NK-92 (cell line): Measurements from ENCODE around the gene CDK5RAP1.

ENCODE experiments used
- DNase-seq: peaks from one replicate; lab custom pipeline; 2025; ENCODE audit not compliant: unreplicated experiment; lab: John Stamatoyannopoulos, UW

CDK5RAP1 gene

DNA sequence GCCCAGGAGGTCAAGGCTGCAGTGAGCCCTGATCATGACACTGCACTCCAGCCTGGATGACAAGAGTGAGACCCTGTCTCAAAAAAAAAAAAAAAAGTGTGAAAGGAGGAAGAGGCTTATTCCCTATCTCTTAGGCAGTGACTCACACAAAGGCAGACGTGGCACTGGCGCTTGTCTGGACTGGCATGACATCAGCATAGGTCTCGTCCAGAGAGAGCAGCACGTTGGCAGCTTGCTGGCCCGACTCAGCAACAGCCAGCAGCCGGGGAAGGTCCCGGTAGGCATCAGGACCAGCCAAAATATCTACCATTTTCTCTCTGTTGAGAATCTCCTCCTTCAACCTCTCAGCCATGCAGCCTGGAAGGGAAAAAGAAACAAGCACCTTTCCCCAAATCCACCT, 14.1 kb downstream of the CDK5RAP1 start:
- DNase-seq: no peak

DNA sequence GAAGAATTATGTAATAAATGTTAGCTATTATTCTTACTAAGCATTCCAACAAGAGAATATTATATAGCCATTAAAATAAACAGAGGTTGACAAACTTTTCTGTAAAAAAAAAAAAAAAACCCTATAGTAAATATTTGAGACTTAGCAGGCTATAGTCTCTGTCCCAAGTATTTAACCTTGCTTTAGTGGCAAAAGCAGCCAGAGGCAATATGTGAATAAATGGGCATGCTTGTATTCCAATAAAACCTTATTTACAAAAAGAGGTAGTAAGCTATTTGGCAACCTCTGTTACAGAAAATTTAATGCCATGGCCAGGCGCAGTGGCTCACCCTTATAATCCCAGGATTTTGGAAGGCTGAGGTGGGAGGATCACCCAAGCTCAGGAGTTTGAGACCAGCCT, 14.6 kb downstream of the CDK5RAP1 start:
- DNase-seq: no peak

DNA sequence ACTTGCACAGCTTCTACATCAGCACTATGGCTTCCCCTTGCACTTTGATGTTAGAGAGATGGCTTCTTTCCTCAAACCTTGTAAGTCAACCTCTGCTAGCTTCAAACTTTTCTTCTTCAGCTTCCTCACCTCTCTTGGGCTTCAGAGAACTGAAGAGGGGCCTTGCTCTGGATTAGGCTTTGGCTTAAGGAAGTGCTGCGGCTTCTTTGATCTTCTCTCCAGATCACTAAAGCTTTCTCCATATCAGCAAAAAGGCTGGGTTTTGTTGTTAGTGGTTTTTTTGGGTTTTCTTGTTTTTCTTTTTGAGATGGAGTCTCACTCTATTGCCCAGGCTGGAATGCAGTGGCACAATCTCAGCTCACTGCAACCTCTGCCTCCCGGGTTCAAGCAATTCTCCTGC, 24.0 kb downstream of the CDK5RAP1 start:
- DNase-seq: no peak

DNA sequence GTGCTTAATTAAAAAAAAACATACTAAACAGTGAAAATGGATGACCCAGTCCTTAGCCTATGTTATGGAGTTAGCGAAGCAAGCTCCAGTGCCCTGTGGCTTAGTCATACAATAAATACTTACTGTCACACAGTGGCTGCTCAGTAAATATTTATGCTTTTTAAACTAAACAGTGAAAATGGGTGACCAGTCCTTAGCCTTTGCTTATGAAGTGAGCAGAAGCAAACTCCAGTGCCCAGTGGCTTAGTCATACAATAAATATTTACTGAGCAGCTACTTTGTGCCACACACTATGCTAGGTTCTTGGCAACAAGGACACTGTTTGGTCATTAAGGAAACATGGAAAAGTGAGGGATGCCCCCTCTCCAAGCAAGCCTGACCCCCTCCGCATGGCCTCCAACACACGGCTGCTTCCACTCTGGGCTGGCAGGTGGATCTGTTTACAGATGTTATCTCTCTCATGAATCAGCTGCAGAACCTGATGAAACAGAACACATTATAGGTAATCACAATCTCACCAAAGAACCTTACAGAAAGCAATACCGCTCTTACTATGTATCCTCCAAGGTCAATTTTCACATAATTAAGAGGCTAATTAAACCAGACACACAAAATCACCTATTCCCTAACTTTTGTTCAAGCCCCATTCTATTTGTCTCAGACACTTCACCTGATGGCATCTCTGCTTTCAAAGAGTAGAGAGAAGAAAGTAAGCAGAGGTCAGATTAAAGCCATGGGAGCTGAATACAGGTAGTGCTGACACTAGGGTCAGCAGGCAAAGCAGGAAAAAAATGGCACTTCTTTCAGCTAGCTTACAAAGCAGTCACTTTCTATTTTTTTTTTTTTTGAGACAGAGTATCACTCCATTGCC, 27.3 kb downstream of the CDK5RAP1 start:
- no peak for DNase-seq

DNA sequence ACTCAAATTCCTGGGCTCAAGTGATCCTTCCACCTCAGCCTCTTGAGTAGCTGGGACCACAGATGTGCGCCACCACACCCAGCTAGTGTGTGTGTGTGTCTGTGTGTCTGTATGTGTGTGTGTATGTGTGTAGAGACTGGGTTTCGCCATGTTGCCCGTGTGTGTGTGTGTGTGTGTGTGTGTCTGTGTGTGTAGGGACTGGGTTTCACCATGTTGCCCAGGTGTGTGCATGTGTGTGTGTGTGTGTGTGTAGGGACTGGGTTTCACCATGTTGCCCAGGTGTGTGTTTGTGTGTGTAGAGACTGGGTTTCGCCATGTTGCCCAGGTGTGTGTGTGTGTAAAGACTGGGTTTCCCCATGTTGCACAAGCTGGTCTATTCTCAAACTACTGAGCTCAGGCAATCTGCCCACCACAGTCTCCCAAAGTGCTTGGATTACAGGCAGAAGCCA, 28.3 kb downstream of the CDK5RAP1 start:
- DNase-seq: no peak

DNA sequence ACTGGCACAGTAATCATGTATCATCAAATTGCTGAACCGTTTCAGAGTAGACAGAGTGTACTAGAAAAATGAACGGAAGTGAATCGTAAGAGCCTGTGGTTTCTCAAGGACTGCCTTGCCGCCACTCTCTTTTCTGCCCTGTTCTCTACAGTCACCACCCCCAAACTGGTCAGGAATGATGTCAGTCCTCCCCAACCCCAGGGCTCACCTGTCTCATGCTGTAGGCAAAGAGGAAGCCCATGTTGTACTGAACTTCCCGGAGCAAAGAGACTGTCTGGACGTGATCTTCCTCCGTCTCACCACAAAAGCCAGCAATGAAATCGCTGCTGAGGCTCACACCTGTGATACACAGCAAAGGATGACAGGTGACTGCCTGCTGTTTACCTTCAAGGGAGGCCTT, 31.0 kb downstream of the CDK5RAP1 start:
- DNase-seq: no peak

DNA sequence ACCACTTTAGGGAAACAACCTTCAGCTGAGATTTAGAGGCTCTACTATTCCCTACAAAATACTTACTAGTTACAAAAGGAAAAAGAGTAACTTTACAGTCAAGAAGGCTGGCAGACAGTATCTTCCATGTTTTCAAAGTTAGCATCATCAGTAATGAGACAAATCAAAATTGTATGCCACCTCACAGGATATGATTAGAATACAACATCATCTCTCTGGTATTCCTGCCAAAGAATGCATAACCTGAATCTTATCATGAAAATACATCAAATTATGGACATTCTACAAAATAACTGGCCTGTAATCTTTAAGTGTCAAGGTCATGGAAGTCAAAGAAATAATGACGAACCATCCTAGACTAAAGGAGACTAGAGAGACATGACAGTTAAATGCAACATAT, 38.4 kb downstream of the CDK5RAP1 start:
- no peak for DNase-seq

DNA sequence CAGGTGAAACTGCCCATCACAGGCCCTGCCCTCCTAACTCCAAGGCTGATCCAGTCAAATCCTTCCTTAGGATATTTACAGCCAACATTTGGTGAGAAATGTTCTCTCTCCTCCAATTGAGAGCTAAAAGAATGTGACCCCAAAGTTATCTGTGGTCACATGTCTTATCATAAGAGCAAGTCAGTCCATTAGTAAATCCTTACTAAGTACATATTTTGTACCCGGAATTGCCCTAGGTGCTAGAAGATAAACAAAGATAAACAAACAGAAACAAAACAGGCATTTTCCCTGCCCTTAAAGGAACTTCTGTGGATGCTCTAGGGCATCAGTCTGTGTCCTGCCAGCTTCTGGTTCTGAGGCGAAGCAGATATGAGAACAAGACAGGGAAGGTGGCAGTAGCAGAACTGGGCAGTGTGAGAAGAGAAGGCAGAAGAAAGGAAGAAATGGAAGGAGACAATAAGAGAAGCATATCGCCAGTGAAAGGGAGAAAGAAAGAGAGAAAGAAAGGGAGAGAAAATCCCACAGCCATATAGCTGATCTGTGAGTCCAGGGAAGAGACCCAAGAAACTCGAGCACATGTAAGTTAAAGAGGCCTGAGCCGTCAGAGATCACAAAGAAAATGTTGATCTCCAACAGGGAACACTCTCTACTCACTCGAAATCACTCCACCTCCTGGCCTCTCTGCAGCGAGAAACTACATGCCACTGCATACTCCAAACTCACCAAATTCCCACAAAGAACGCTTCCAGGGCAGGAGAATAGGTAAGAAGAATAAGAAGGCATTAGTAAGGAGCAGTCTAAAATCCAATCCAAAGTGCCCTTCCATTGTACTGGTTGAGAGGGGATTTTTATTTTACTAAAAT, 41.7 kb downstream of the CDK5RAP1 start:
- DNase-seq: no peak

DNA sequence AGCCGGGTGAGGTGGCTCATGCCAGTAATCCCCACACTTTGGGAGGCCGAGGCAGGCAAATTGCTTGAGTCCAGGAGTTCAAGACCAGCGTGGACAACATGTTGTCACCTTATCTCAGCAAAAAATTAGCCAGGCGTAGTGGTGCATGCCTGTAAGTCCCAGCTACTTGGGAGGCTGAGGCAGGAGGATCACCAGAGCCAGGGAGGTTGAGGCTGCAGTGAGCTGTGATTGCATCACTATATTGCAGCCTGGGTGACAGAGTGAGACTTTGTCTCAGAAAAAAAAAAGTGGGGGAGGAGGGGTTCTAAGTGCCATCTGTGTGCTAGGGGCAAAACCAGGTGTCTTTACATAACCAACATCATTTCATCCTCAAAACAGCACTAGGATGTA, 48.3 kb downstream of the CDK5RAP1 start:
- no peak for DNase-seq

DNA sequence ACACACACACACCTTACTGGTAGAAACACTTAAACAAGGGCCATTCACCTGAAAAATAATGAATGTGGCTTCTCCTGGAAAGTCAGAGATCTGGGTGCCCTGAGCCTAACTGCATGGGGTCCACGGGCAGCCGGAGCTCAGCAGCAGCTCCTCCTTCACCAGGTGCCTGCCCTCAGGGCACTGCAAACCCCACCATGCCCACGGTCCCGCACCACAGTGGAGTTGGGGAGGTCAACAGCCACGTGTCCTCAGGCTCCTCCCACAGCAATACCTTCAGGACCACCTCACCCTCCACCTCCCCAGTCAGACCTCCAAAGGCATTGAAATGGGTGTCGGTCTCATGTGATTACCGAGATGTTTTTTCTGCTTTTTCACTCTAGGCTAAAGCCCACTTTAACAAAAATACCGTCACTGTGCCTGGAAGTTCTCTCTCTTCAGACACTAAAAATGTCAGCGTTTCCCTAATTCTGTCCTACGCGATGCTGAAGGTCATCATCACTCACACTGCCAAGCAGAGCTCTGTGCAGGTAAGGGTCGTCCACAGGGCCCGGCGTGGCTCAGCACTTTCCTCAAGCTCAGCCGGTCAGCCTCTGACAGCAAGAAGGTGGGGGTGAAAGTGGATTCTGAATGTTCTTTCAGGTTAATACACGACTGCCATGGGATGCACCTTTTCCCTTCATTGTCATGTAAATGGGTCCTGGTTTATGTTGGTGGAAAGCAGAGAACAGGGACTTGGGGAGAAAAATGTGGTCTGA, 48.9 kb downstream of the CDK5RAP1 start:
- no peak for DNase-seq

DNA sequence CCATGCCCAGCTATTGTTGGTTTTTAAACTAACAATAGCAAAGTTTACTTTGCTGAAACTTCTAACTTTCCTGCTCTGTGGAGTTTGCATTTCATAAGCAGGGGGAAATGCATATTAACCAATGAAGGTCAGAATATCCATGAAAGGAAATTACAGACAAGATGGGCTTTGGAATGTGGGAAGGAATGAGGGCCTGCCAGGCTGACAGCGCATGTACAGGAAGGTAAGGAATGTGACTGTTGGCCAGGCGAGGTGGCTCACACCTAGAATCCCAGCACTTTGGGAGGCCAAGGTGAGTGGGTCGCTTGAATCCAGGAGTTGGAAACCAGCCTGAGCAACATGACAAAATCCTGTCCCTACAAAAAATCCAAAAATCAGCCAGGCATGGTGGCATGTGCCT, 49.6 kb downstream of the CDK5RAP1 start:
- DNase-seq: no peak

DNA sequence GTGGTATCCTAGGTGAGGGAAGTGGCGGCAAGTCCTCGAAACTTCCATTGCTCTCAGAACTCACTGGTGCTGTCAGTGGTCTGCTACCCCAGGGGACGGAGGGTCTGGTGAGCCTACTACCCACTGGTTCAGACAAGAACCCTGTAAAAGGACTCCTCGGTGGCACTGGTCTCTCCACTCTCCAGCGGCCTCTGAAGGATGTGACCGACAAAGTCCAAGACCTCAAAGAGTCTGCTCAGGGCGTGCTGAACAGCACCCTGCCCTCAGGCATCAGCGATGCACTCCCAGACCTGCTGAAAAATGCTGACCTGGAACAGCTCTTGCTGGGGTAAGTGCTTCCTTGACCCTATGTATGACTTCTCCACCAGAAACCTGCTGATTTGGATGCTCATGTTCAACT, 51.8 kb downstream of the CDK5RAP1 start:
- DNase-seq: no peak

DNA sequence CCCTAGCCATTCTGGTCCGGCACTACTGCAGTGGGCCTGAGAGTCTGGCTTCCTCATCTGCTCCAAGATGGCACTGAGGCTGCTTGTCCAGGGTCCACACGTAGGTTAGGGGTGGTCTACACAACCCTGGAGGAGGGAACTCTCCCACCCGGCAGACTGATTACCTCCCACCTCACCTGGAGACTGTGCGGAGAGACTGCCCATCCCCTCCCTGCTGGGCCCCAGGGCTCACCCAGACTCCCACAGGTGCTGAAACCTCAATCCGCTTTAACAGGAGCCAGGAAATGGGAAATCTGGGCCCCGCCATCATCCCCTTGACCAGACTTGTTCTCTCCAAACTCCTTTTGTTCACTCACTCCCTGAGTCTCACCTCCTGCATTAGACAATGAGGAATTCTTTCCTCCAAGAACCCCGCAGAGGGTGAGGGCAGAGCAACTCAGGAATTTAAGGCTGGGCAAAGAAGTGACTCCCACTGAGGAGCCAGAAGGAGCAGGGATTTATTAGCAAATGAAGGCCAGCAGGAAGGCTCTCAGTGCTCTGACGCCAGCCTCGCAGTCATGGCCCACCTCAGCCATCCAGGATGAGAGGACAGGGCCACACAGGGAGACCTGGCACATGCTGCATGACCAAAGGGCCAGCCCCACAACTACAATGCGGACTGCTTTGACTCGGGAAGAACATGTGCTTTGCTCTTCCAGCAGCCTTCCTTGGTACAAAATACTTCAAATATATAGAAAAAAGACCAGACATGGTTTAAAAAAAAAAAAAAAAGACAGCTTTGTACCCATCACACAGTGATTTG, 53.0 kb downstream of the CDK5RAP1 start:
- no peak for DNase-seq

DNA sequence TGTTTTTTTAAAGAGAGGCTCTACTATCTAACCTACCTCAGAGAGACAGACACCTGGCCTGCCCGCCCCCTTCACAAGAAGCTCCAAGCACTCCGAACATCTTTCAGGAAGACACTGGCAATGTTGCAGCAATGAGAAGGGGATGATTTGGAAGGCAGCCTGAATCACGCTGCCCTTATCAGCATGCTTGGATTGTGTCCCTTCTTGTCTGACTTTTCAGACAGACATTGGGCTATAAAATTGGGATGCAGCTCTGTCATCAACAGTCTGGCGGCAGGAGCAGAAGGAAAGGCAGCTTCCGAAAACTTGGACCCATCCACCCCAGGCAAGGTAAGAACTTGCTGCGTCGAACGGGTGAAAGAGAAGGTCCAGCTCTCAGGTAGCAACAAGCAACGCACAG, 56.0 kb downstream of the CDK5RAP1 start:
- no peak for DNase-seq

DNA sequence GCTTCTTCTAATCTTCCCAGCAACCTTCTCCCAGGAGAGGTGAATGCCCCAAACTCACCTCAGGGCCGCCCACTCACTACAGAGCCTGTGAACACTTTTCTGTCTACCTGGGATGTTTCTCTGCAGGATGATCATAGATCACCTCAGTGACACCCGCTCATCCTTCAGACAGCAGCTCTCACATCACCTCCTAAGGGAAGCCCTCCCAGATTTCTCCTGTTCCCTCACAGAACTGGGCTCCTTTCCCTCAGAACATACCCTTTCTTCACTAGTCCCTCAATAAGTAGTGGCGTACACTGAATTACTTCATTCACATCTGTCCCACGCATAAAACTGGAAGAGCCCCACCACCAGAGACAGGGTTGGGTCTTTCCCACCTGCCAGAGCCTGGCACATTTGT, 57.8 kb downstream of the CDK5RAP1 start:
- DNase-seq: no peak

DNA sequence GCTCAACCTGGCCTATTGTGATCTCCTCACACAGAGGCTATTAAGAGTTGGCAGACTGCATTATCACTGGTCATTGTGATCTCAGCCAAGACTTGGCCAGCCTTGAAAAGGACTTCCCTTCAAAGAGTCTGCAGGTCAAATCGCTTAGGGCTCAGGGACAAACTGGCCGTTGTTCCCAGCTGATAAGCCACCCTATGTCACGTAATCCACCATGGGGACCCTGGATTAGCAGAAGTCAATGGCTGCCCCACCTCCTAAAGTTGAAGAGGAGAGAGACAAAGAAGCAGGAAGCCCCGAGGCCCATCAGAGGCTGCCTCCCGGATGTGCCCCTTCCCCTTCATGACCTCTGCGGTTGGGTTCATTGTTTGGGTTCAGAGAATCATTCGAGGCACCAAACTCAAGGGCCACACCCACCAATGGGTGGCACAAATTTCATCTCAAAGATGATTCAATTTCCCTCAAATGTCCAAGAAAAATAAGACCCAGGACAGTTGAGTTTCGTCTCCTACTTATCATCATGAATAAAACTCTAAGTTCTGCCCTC, 61.7 kb downstream of the CDK5RAP1 start:
- DNase-seq: no peak

DNA sequence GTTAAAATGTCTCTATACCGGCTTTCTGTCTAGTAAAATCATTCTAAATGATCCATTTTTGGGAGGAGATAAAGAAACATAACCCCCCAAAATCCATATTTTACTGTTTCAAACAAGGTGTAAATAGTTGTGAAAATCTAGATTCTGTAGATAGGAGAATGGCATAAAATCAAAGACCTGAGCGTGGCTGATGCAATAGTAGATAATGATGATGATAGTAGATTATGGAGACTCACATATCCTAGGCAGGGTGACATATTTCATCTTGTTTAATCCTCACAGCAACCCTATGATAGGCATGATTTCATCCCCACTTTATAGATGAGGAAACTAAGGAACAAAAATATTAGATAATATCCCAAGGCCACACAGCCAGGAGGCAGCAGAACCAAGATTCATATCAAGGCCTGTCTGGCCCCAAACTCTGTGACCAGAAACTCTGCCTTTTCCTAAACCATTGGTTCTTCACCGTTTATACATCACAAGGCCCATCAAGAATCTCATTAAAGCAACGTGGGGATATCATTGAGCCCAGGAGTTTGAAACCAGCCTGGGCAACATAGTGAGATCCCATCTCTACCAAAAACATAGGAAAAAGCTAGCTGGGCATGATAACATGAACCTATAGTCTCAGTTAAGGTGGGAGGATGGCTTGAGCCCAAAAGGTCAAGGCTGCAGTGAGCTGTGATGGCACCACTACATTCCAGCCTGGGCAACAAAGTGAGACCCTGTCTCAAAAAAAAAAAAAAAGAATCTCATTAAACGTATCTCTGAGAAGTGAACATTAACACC, 62.7 kb downstream of the CDK5RAP1 start:
- DNase-seq: no peak

DNA sequence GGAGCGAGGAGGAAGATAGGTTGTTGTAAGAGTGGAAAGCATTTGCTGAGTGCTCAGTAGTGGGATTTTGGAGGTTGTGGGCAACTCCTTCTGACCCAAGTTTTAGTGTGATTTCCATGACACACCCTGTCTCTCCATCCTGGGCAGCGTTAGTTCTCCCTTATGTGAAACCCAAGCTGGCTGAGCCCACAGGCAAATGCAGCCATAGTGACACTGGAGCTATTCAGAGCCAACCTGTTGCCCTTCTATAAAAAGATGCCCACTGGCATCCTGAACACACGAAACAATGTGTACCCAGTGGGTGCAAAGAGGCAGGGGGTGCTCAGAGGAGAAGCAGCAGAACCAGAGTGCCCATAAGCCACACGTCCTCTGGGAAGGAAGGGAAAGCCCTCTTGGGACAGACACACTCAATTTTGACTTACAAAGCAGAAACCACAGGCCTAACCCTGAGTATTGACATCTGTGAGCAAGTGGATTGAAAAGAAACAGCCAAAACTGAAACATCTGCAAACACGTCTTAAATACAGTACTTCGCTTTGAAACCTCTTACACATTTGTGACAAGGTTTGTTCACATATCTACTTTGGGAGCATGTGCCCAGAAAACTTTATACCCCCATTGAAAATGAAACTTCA, 63.7 kb downstream of the CDK5RAP1 start:
- DNase-seq: no peak

DNA sequence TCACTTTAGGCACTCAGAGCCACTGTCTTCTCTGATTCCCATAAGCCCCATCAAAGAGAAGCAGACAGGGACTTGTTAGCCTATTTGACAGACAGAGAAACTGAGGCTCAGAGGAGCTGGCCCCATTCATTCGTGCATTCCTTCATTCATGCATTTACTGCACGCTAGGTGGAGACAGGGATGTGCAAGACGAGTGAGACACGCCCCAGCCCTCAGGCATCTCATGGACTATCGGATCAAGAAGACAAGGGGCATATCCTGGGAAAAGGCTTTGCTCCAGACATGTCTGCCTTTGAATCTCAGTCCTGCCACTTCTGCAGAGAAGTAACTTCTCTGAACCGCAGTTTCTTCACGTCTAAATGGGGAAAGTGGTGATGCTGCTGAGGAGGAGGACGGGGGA, 64.2 kb downstream of the CDK5RAP1 start:
- DNase-seq: no peak
